Thyroid gland (tissue), 4 donors: Measurements from ENCODE around the gene ERP44. TPM values are rescaled to one million over a fixed set of nuclear protein-coding genes. Genes with fewer than 3 reads are reported as not detected.

ENCODE experiments used
- DNase-seq, 2 donors: peaks; one replicate each; pipeline ENCODE4 v3.0.0-alpha.2; 2019
- H3K27ac ChIP-seq, 3 donors: fragments of 200-600 bp; sonication (generic); 1 replicate in 2 of 3; 2 replicates in 1 of 3; pipeline ENCODE4 v1.5.1; 2016 to 2019; ENCODE audit warnings: mild to moderate bottlenecking in 1 of 3, moderate library complexity in 1 of 3
- H3K27me3 ChIP-seq: fragments of 200-600 bp; sonication (generic); one replicate; pipeline ENCODE4 v1.5.1; 2019
- H3K36me3 ChIP-seq, 2 donors: fragments of 200-600 bp; sonication (generic); one replicate each; pipeline ENCODE4 v1.5.1; 2016 to 2019
- H3K4me1 ChIP-seq, 2 donors: fragments of 200-600 bp; sonication (generic); one replicate each; pipeline ENCODE4 v1.5.1; 2017 to 2019
- H3K4me3 ChIP-seq, 3 donors: fragments of 200-600 bp; sonication (generic); replicated peaks in 1 of 3; 1 replicate in 2 of 3; 2 replicates in 1 of 3; pipeline ENCODE4 v1.5.1; 2016; ENCODE audit warnings: mild to moderate bottlenecking in 1 of 3
- H3K9me3 ChIP-seq: fragments of 200-600 bp; sonication (generic); one replicate; pipeline ENCODE4 v1.5.1; 2017
- POLR2A ChIP-seq, 2 donors: fragments of 450-650 bp; IDR thresholded peaks; one replicate each; pipeline ENCODE4 v1.6.1; 2017; ENCODE audit warnings: antibody characterized with exemption in 2 of 2, mild to moderate bottlenecking in 2 of 2, moderate library complexity in 1 of 2
- WGBS, 2 donors: methylation state at CpG; one replicate each; pipeline ENCODE4 v1.1.5; 2017; 5-methylcytosine and 5-hydroxymethylcytosine counted together
- intact Hi-C: fragments of 100-400 bp; cut with DNase I; formaldehyde crosslinking; loops from one replicate; pipeline ENCODE4 v1.15.1; 2023
- total RNA-seq, 4 donors: library from RNA; depleted of rRNA; stranded (reverse); fragments of >200 nt; gene quantifications; one replicate each; pipeline ENCODE4 v1.2.3, GENCODE V29; 2016
- TF ChIP-seq, protein P1 (sequence below), 6 experiments: fragments of 200-600 bp in 3 of 6; fragments of 450-650 bp in 3 of 6; sonication (generic) in 3 of 6; IDR thresholded peaks; one replicate each; pipeline ENCODE4 v1.5.1; 2016 to 2019; ENCODE audit warnings: antibody characterized with exemption in 6 of 6, mild to moderate bottlenecking in 2 of 6, inconsistent platforms in 1 of 6, moderate library complexity in 1 of 6

ERP44 gene
- total RNA-seq, 4 donors from 2014 or later = 23.7 to 36.2 (median 29.0) TPM

DNA sequence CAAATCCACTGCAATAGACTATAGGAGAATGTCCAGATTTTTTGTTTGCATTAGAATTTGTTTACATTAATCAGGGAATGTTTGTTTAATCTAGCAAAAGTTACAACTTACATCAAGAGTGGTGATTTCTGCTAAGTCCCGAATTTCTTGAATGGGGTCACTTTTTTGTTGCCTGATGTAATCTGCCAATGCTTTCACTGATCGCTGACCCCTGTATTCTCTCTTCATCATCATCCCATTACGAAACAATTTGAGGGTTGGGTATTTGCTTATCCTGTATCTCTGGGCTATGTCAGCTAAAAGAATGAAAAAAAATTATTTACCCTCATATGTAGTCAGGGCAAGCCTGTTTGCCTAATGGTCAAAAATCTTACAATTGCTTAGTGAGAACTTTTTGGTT lies 76.9 kb downstream of the ERP44 start:
- Histone ChIP-seq H3K4me1 (no peaks in the 10 kb centered on the region), H3K4me3 (no peak overlapping the region), H3K27ac (no peak overlapping the region), H3K9me3 (no peaks in the 10 kb centered on the region), H3K27me3 (no peaks in the 10 kb centered on the region), H3K36me3 (no peaks in the 10 kb centered on the region)
- intact Hi-C loops = loop anchor here (10.0 kb wide), 2 partner anchors 193 to 303 kb away; no protein-coding TSS in a partner anchor
- 95 to 96% methylated on average over 3 of the region's 3 CpGs for WGBS, 2 donors
- DNase-seq = no peak
- TF ChIP-seq POLR2A (IDR thresholded peaks at IDR 0.05) = no peak
- TF ChIP-seq, protein P1, sequence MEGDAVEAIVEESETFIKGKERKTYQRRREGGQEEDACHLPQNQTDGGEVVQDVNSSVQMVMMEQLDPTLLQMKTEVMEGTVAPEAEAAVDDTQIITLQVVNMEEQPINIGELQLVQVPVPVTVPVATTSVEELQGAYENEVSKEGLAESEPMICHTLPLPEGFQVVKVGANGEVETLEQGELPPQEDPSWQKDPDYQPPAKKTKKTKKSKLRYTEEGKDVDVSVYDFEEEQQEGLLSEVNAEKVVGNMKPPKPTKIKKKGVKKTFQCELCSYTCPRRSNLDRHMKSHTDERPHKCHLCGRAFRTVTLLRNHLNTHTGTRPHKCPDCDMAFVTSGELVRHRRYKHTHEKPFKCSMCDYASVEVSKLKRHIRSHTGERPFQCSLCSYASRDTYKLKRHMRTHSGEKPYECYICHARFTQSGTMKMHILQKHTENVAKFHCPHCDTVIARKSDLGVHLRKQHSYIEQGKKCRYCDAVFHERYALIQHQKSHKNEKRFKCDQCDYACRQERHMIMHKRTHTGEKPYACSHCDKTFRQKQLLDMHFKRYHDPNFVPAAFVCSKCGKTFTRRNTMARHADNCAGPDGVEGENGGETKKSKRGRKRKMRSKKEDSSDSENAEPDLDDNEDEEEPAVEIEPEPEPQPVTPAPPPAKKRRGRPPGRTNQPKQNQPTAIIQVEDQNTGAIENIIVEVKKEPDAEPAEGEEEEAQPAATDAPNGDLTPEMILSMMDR (IDR thresholded peaks at IDR 0.05) = no peak

DNA sequence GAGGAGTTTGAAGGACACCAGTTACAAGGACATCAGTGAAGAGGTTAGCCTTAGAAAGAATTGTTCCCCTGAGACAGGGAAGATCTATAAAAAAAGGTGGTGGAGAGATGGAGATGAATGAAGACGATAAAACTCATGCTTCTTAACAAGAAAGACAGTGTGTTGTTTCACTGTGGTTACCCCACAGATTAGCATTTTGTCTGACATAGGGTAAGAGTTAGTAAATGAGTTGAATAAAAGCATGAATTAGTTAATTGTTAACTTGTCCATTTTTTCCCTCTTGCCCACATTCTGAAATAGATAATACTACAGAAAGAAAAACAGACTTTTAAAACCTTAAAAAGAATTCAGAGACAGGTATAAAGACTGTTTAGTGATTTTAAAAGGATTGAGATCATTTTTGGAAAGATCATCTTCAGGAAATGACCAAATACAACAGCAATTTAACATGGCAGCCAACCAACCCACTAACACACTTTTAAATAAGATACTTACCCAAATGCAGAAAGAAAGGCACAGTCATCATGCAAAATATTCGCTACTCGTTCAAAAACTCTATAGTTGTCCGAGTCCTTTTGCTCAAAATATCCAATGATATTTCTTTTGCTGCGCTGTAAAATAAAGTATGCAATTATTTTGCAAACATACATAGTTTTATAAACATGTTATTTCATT lies 78.5 kb downstream of the ERP44 start:
- Histone ChIP-seq H3K4me3 (no peak overlapping the region), H3K9me3 (no peaks in the 10 kb centered on the region), H3K27ac (no peak overlapping the region), H3K36me3 (peaks cover 0 to 6% of the 10 kb centered on the region in 2 donors), H3K27me3 (no peaks in the 10 kb centered on the region), H3K4me1 (no peaks in the 10 kb centered on the region)
- intact Hi-C loops = loop anchor here (10.0 kb wide), 2 partner anchors 195 to 305 kb away; no protein-coding TSS in a partner anchor
- DNase-seq = no peak
- TF ChIP-seq POLR2A (IDR thresholded peaks at IDR 0.05) = no peak
- TF ChIP-seq, protein P1 (IDR thresholded peaks at IDR 0.05) = no peak
- 96 to 97% methylated on average over 5 of the region's 5 CpGs for WGBS, 2 donors

DNA sequence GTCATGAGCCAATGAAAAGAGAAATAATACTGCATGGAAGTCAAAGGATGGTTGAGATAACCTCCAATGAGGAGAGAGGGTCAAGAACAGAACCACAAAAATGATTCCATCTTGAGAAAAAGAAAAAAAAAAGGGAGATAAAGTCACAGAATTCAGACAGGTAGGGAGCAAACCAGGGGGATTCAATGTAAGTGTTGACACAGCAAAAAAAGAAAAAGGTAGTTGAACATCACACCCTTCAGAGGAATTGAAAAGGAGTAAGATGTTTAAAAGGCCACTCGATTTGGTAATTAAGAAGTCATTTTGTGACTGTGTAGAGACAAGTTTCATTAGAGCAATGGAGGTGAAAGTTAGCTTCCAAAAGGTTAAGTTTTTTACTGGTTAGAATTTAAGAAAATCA lies 79.3 kb downstream of the ERP44 start:
- Histone ChIP-seq H3K4me1 (no peaks in the 10 kb centered on the region), H3K4me3 (no peak overlapping the region), H3K36me3 (peaks cover 0 to 6% of the 10 kb centered on the region in 2 donors), H3K27ac (no peak overlapping the region), H3K27me3 (no peaks in the 10 kb centered on the region), H3K9me3 (no peaks in the 10 kb centered on the region)
- DNase-seq = no peak
- intact Hi-C loops = no loop called here
- 95% methylated on average over 1 of the region's 1 CpG for WGBS, 2 donors
- TF ChIP-seq POLR2A (IDR thresholded peaks at IDR 0.05) = no peak
- TF ChIP-seq, protein P1 (IDR thresholded peaks at IDR 0.05) = no peak

DNA sequence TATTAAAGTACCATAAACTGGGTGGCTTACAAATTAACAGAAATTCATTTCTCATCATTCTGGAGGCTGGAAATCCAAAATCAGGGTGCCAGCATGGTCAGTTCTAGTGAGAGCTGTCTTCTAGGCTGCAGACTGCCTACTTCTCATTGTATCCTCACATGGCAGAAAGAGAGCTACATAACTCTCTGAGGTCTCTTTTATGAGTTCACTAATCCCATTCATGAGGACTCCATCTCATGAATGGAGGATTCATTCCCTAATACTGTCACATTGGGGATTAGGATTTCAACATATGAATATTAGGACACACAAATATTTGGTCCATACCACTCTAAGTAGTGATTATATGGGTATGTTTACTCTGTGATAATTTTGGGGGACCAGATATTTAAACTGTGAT lies 84.0 kb downstream of the ERP44 start:
- H3K27ac ChIP-seq = no peak overlapping the region
- peaks cover 0 to 6% of the 10 kb centered on the region in 2 donors for H3K36me3 ChIP-seq
- no peak for DNase-seq
- H3K27me3 ChIP-seq = no peaks in the 10 kb centered on the region
- no peaks in the 10 kb centered on the region for H3K9me3 ChIP-seq
- TF ChIP-seq, protein P1 (IDR thresholded peaks at IDR 0.05) = no peak
- no peak for TF ChIP-seq POLR2A (IDR thresholded peaks at IDR 0.05)
- intact Hi-C loops = no loop called here
- H3K4me1 ChIP-seq = no peaks in the 10 kb centered on the region
- no peak overlapping the region for H3K4me3 ChIP-seq

DNA sequence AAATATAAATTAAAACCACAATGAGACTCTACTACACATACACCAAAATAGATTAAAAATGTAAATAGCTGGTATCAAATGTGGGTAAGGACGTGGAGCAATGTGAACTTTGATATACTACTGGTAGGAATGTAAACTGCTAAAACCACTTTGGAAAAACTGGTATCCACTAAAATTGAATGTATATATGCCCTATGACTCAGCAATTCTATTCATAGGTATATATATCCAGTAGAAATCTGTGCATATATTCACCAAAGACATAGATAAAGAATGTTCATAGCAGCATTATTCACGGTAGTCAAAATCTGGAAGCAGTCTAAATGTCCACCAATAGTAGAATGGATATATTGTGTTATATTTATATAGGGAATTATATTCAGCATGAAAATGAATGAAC lies 85.2 kb downstream of the ERP44 start:
- 98 to 99% methylated on average over 2 of the region's 2 CpGs for WGBS, 2 donors
- Histone ChIP-seq H3K9me3 (no peaks in the 10 kb centered on the region), H3K27ac (no peak overlapping the region), H3K4me3 (no peak overlapping the region), H3K27me3 (no peaks in the 10 kb centered on the region), H3K4me1 (no peaks in the 10 kb centered on the region), H3K36me3 (peaks cover 0 to 6% of the 10 kb centered on the region in 2 donors)
- intact Hi-C loops = no loop called here
- TF ChIP-seq, protein P1 (IDR thresholded peaks at IDR 0.05) = no peak
- no peak for TF ChIP-seq POLR2A (IDR thresholded peaks at IDR 0.05)
- no peak for DNase-seq
